ENCODE measurements around the gene UBC.
"Not testable (repeated sequence)": the region's sequence is repeated elsewhere in the genome, so short reads cannot be mapped to it uniquely, and the experiment has no call there.

The UBC gene

DNA sequence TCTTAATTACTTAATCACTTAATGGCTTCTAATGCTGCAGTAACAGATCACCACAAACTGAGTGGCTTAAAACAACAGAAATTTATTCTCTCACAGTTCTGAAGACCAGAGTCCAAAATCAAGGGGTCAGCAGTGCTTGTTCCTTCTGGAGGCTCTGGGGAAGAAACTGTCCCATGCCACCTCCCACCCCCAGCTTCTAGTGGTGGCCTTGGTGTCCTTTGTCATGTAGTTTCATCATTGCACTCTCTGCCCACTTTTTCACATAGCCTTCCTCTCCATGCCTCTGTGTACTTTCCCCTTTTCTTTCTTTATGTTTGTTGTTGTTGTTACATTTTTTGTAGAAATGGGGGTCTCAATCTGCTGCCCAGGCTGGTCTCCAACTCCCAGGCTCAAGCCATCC is 16.1 kb upstream of the UBC start:
- DNase-seq: no peak

- no peak for DNase-seq
These were observed 15.4 kb upstream of the UBC start for GRCh38 chr12:124929649-124930419.

- DNase-seq: no peak
These were observed 14.6 kb upstream of the UBC start for GRCh38 chr12:124928912-124929530.

DNA sequence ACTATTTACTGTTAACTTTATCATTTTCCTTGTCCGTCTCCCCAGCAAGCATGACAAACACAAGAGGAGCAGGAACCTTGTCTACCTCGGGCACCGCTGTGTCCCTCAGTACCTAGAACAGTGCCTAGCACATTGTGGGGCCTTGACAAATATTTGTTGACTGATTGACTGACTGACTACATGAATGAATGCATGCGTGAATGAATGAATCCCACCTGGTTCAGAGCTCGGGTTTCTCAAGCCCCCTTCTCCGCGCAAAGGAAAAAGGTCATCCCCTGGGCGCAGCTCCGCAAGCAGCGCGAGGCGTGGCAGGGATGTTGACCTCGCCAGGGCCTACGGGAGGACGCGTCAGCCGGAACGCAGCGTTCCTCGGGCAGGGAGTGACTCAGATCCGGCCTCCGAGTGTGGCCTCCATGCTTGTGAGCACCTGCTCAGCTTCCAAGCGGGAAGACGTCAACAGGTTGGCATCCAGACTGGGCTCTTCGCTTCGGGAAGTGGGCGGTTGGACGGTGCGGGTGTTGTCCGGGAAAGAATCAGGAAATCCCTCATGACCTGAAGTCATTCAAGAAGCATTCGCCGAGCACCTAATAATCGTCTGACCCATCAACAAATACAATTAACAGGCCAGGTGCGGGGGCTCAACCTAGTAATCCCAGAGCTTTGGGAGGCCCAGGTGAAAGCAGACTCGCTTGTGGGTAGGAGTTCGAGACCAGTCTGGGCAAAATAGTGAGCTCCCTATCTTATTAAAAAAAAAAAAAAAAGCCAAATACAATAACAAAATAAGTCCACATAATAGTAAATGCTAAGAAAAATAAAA is 13.9 kb upstream of the UBC start:
- no peak for DNase-seq

DNA sequence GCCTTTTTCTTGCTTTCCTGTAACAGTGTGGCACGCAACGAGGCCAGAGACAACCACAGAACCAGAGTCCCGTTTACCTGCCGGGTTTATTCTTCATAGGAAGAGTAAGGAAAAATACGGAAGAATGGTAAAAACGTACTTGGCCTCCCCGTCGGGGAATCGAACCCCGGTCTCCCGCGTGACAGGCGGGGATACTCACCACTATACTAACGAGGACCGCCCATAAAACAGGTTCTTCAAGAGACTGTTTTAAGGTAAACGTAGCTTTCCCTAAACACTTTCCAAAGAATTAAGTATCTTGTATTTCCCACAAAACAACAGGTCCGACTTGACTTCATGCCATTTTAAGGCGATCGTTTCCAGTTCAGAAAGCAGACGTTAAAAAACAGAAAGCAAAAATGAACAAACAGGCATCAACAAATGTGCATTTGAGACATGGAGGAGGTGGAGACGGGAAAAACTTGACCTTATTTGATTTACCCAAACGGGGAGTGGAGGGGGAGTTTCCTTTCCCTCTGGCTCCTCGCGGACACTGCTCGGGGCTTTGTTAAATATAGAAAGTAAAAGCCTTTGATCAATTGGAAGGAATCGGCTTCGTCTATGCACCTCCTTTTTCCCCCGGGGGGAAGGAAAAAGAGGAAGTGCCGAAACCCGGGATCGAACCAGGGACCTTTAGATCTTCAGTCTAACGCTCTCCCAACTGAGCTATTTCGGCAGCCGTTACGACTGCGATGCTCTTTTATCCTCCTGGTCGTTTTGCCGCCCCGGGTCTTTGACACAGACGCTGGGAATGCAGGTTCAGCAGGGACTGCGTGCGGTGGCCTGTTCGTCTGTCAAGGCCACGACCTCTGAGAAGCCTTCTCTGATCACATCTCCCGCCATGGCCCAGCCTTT is 13.0 kb upstream of the UBC start:
- peak; percentile 94 for DNase-seq

DNA sequence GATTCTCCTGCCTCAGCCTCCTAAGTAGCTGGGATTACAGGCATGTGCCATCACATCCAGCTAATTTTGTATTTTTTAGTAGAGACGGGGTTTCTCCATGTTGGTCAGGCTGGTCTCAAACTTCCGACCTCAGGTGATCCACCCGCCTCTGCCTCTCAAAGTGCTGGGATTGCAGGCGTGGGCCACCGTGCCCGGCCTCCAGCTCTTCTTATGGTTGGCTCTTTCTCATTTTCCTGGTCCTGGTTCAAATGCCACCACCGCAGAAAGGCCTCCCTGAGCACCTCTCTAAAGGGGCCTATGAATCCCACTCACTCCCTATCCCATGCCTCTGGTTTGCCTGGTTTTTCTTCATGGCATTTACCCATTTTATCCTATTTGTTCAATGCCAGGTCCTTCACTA is 11.3 kb upstream of the UBC start:
- DNase-seq: not testable (repeated sequence)

DNA sequence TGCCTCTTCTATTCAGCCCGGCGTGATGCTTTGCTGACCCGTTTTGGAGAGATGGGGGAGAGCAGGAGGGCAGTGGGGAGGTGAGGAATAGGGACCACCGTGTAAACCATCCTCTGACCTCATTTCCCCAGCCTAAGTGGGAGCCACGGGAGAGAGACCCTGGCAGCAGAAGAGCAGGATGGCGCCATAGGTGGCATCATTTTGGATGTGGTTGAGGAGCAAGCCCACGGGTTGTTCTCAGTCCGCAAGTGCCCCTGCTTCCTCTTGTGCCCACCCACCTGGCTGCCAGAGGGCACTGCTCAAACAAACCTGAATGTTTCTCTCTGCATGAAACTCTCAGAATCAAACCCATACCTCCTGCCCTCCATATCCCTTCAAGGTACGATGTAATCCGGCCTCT is 10.7 kb upstream of the UBC start:
- DNase-seq: no peak

DNA sequence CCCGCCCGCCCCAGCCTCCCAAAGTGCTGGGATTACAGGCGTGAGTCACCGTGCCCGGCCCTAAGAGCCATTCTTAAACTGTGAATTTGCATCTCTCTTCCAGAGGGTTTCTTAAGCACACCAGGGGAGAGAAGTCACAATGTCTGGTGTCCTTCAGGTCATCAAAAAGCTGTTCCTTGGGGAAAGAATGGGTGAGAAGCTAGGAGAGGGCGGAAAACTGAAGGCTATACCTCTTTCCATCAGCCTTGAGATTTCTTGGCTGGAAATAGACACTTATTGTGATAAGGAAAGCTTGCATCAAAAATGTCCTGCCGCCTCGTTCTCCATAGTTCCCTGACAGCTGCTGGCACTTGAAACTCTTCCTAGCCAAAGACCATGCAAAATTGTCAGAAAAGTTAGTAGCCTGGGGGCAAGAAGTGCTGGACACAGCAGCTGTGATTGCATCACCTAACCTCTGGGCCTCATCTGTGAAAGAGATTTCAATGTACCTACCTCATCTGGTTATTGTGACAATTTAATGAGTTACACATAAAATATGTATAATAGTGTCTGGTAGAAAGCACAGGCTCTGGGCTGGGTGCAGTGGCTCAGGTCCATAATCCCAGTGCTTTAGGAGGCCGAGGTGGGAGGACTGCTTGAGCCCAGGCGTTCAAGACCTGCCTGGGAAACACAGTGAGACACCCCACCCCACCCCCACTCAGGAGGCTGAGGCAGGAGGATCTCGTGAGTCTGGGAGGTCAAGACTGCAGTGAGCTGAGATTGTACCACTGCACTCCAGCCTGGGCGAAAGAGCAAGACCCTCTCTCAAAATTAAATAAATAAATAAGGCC is 9.7 kb upstream of the UBC start:
- DNase-seq: no peak

- peak; percentile 87 for DNase-seq
These were observed 7.0 kb upstream of the UBC start for GRCh38 chr12:124921200-124922031.

DNA sequence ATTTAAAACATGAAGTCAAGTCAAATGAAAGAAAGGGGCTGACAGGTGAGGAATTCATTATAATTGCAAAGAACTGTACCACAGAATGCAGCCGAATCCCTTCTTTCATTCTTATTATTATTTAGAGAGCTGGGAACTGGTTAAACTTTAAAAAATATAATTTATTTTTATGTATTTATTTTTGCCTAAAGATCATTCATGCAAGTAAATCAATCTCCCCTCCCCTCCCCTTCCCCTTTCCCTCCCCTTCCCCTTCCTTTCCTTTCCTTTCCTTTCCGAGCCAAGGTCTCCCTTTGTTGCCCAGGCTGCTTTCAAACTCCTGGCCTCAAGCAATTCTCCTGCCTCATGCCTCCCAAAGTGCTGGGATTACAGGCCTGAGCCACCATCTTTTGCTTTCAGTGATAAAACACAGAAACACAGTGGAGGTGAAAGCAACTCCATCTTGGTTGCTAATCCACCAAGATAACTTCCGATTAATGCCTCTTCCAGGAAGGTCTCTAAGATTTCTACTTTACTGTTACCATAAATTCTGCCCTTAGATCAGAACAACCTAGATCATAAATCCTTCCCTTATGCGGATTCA is 6.0 kb upstream of the UBC start:
- DNase-seq: no peak

DNA sequence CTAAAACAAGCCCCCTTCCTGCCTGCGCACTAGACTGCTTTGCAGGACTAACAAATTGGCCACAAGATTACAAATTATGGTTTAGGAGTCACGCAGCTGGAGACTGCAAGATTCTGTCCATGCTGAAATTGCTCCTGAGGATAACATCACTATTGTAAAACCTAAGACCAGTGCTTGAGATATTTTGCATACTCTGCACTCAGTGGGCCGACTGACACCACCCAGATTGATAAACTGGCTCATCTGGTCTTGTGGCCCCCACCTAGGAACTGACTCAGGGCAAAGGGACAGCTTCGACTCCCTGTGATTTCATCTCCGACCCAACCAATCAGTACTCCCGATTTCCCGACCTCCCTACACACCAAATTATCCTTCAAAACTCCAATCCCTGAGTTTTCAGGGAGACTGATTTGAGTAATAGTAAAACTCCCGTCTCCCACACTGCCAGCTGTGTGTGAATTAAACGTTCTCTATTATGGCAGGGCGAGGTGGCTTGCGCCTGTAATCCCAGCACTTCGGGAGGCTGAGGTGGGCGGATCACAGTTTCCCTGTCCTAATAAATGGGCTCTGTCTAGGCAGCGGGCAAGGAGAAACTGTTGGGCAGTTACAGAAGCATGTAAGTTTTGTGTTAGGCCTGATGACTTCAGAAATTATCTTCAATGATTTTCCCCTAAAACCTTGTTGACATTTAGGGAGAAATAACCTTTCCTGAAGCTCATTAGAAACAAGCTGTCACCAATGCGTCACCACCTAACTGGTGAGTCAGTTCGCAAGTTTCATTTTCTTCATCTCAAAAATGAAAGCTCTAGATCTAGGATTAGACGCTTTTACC is 5.3 kb upstream of the UBC start:
- DNase-seq: peak; percentile 5

GRCh38 chr12:124918622-124918988 is 4.2 kb upstream of the UBC start:
- not testable (repeated sequence) for DNase-seq

DNA sequence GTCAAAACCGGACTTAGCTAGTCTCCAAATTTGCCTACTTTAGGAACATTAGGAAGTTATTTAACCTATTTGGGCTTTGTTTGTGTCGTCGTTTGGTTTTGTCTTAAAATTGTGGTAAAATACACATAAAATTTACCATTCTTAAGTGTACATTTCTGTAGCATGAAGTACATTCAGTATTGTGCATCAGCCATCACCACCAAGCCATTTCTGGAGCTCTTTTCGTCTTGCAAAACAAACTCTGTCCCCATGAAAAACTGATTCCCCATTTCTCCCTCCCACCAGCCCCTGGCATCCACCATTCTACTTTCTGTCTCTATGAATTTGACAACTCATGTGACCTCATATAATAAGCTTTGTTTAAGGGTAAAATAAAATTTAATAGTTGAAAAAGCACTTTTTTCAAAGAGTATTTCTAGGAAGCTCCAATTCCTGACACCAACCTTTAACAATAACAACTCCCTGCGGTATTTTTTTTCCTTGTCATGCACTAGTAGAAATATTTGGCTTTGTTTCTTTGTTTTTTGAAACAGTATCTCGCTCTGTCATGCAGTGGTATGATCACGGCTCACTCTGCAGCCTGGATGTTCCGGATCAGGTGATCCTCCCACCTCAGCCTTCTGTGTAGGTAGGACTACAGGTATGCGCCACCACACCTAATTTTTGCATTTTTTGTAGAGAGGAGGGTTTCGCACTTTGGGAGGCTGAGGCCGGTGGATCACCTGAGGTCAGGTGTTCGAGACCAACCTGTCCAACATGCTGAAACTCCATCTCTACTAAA is 3.6 kb upstream of the UBC start:
- peak; percentile 57 for DNase-seq

DNA sequence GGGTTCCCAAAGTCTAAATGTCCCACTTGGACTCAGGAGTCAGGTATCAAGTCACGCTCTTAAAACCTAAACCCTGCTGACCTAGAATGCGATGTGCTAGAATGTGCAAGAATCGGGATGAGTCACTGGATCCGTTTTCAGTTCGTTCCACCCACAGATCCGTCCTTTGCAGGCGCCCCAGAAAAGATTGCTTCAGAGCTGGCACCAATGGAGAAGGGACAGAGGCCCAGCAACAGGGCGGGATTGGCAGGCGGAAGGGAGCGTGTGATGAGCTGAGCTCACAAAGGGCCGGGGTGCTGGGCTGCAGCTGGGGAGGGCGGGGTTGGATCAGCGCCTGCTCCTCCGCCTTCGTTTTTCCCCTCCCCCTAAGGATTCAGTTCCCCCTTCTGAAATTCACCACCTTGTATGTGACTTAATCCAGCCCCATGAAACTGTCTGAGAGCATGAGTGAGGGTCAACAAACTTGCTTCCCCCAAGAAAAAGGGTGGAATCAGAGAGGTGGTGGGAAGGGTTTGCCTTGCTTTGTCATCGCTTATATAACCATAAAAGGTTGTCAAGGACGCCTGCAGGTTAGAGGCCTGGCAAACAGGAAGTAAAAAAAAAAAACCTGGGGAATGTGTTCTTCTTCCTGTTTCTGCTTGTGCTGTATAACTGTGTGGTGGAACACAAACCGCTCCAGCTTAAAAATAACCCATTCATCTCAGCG is 2.8 kb upstream of the UBC start:
- DNase-seq: peak; percentile 99

DNA sequence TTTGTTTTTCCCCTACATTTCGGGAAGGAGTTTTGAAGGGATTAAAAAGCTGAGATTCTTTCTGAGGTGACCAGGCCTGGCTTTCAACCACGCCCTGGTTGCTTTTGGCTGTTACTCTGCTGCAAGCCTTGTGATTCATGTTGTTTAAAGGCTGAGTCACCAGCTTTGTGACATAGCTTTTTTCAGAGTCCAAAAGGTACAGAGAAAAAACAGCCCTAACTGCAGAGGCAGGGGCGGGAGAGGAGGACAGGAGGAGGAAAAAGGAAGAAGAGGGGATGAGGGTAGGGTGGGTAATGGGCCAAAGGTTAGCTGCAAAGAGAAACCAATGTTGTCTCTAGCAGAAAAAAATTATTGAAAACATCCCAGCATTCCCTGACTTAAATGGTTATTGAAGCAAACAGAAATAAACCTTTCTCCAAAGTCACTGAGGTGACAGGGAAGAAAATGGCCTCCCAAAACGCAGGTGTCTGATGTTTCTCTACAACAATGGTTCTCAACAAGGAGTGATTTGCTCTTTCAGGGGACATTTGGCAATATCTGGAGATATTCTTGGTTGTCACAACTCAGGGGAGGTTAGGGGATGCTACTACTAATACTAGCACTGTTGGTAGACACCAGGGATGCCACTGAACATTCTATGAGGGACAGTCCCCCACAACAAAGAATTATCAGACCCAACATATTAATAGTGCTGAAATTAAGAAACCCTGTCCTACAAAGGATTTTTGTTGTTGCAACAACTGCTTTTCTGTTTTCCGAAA is 2.1 kb upstream of the UBC start:
- DNase-seq: peak; percentile 87

- peak; percentile 75 for DNase-seq
These were observed 1.1 kb upstream of the UBC start for GRCh38 chr12:124915239-124916236.

Data from hematopoietic multipotent progenitor cell treated with erythropoietin and hydrocortisone succinate and interleukin-3 and kit ligand, for 6 days (in vitro differentiated cells).